AG04450 (cell line): ENCODE measurements around the gene ADCY4. TPM values are rescaled to one million over a fixed set of nuclear protein-coding genes. Genes with fewer than 3 reads are reported as not detected.

Experiments used
- CTCF ChIA-PET: fragments of 300-600, 350-600 bp; formaldehyde crosslinking; extraction: SDS; loops from one replicate; lab custom pipeline; 2022; ENCODE audit warnings: antibody characterized with exemption, inconsistent platforms; lab: Charles Lee
- POLR2A ChIA-PET: fragments of 350-600 bp; formaldehyde crosslinking; extraction: SDS; loops from one replicate; lab custom pipeline; 2021; ENCODE audit warnings: antibody characterized with exemption, inconsistent platforms; lab: Yijun Ruan, JAX
- DNase-seq: peaks from one replicate; pipeline ENCODE4 v3.0.0-alpha.2; 2011; ENCODE audit warnings: low read depth, low spot score
- H3K27ac ChIP-seq: one replicate; pipeline ENCODE4 v1.5.1; 2012; ENCODE audit warnings: low read depth, low read length, control low read depth
- H3K27me3 ChIP-seq: one replicate; pipeline ENCODE4 v1.6.0; 2012; ENCODE audit warnings: low read length; ENCODE audit not compliant: control insufficient read depth, insufficient read depth
- H3K4me3 ChIP-seq: 2 replicates; pipeline ENCODE4 v1.5.1; 2011; ENCODE audit warnings: mild to moderate bottlenecking, low read depth, low read length, control low read depth
- H3K9me3 ChIP-seq: 2 replicates; pipeline ENCODE4 v1.5.1; 2012; ENCODE audit warnings: low read length; ENCODE audit not compliant: control insufficient read depth, insufficient read depth
- CTCF ChIP-seq: IDR thresholded peaks from 2 replicates; pipeline ENCODE4 v1.5.1; 2011; ENCODE audit warnings: low read depth, low read length, control low read depth, inconsistent platforms
- polyA plus RNA-seq: library from polyadenylated mRNA; depleted of rRNA; stranded (reverse); fragments of >200 nt; gene quantifications from 2 replicates; pipeline ENCODE4 v1.2.3, GENCODE V29; 2011; rRNA removed
- small RNA-seq: library from RNA; depleted of rRNA; stranded (forward); fragments of <200 nt; gene quantifications from one replicate; pipeline ENCODE3, GENCODE V24; 2012; ENCODE audit warnings: low read depth; ENCODE audit not compliant: insufficient read length

ADCY4 gene
- polyA plus RNA-seq, 1 experiment, result 0.04 TPM

- ChIA-PET CTCF (interaction anchor here (0.8 to 3.0 kb wide), 5 partner anchors 17 to 179 kb away, joined by 3 to 17 read pairs (median 4); partner anchors contain the start of gene TINF2), POLR2A (interaction anchor here (3.6 kb wide), 1 partner anchor 27 kb away, joined by 50 read pairs; the partner anchor contains the start of gene TINF2)
- no peak overlapping the region for H3K4me3 ChIP-seq
- H3K27me3 ChIP-seq, result no peaks in the 10 kb centered on the region
- DNase-seq, result no peak
- no peaks in the 10 kb centered on the region for H3K9me3 ChIP-seq
- no peak for TF ChIP-seq CTCF
- H3K27ac ChIP-seq, result no peak overlapping the region
Observed at GRCh38 chr14:24269368-24269767, 65.5 kb downstream of the ADCY4 start.

Small RNA genes within 50 kb of the gene (small RNA-seq; reads per million reads assigned to genes)
- not detected for gene RF00026

Other genes starting within 250 kb of the ADCY4 start
- gene PCK2, start 240.8 kb downstream of the ADCY4 start, polyA plus RNA-seq, result 47.0 and 59.9 TPM in 2 replicates
- gene DCAF11, start 220.3 kb downstream of the ADCY4 start, polyA plus RNA-seq, result 29.7 and 32.5 TPM in 2 replicates
- 0.41 and 0.46 TPM in 2 replicates for gene NRL, start 220.1 kb downstream of the ADCY4 start, polyA plus RNA-seq
- gene FITM1, start 204.4 kb downstream of the ADCY4 start, polyA plus RNA-seq, result 0.07 TPM in 1 of 2 replicates, not detected in the other
- 80.0 and 94.9 TPM in 2 replicates for gene PSME1, start 198.9 kb downstream of the ADCY4 start, polyA plus RNA-seq
- gene EMC9, start 193.5 kb downstream of the ADCY4 start, polyA plus RNA-seq, result 4.4 and 6.3 TPM in 2 replicates
- 191 and 208 TPM in 2 replicates for gene PSME2, start 188.5 kb downstream of the ADCY4 start, polyA plus RNA-seq
- gene RNF31, start 187.6 kb downstream of the ADCY4 start, polyA plus RNA-seq, result 7.4 and 14.4 TPM in 2 replicates
- gene IRF9, start 173.8 kb downstream of the ADCY4 start, polyA plus RNA-seq, result 48.4 and 55.1 TPM in 2 replicates
- 1.5 and 2.5 TPM in 2 replicates for gene REC8, start 163.0 kb downstream of the ADCY4 start, polyA plus RNA-seq
- 15.2 and 20.9 TPM in 2 replicates for gene IPO4, start 146.3 kb downstream of the ADCY4 start, polyA plus RNA-seq
- 41.7 and 44.9 TPM in 2 replicates for gene TM9SF1, start 139.6 kb downstream of the ADCY4 start, polyA plus RNA-seq
- gene TSSK4, start 129.4 kb downstream of the ADCY4 start, polyA plus RNA-seq, result not detected in 2 replicates
- gene CHMP4A, start 121.6 kb downstream of the ADCY4 start, polyA plus RNA-seq, result 48.0 and 55.7 TPM in 2 replicates
- gene MDP1, start 119.0 kb downstream of the ADCY4 start, polyA plus RNA-seq, result 14.9 and 16.1 TPM in 2 replicates
- gene NEDD8, start 102.7 kb downstream of the ADCY4 start, polyA plus RNA-seq, result 335 and 363 TPM in 2 replicates
- gene GMPR2, start 102.1 kb downstream of the ADCY4 start, polyA plus RNA-seq, result 89.2 and 95.6 TPM in 2 replicates
- gene TINF2, start 92.4 kb downstream of the ADCY4 start, polyA plus RNA-seq, result 38.2 and 38.4 TPM in 2 replicates
- 0.97 and 1.4 TPM in 2 replicates for gene TGM1, start 71.9 kb downstream of the ADCY4 start, polyA plus RNA-seq
- 17.9 and 24.7 TPM in 2 replicates for gene RABGGTA, start 63.5 kb downstream of the ADCY4 start, polyA plus RNA-seq
- 33.8 and 36.6 TPM in 2 replicates for gene DHRS1, start 35.3 kb downstream of the ADCY4 start, polyA plus RNA-seq
- 12.0 and 13.7 TPM in 2 replicates for gene NOP9, start 35.2 kb downstream of the ADCY4 start, polyA plus RNA-seq
- gene CIDEB, start 27.1 kb downstream of the ADCY4 start, polyA plus RNA-seq, result 0.31 and 0.48 TPM in 2 replicates
- gene LTB4R2, start 24.9 kb downstream of the ADCY4 start, polyA plus RNA-seq, result 0.91 and 0.93 TPM in 2 replicates
- gene LTB4R, start 23.6 kb downstream of the ADCY4 start, polyA plus RNA-seq, result 0.98 and 1.2 TPM in 2 replicates
- 0.09 TPM in 1 of 2 replicates, not detected in the other for gene RIPK3, start 4.9 kb upstream of the ADCY4 start, polyA plus RNA-seq
- 35.7 and 42.0 TPM in 2 replicates for gene NFATC4, start 33.1 kb upstream of the ADCY4 start, polyA plus RNA-seq
- gene NYNRIN, start 63.9 kb upstream of the ADCY4 start, polyA plus RNA-seq, result 10.4 and 10.5 TPM in 2 replicates
- gene CBLN3, start 94.6 kb upstream of the ADCY4 start, polyA plus RNA-seq, result 1.8 and 2.3 TPM in 2 replicates
- 16.8 and 17.6 TPM in 2 replicates for gene KHNYN, start 94.9 kb upstream of the ADCY4 start, polyA plus RNA-seq
- gene SDR39U1, start 107.7 kb upstream of the ADCY4 start, polyA plus RNA-seq, result 22.9 and 24.9 TPM in 2 replicates
- gene CMA1, start 173.2 kb upstream of the ADCY4 start, polyA plus RNA-seq, result not detected in 2 replicates
- not detected in 2 replicates for gene CTSG, start 241.2 kb upstream of the ADCY4 start, polyA plus RNA-seq